Raji (cell line): ENCODE measurements around the gene TMBIM1.

Experiments
- POLR2A ChIP-seq: IDR thresholded peaks from 2 replicates; pipeline ENCODE4 v1.6.1; 2011; ENCODE audit warnings: low read depth, low read length, control low read depth; ENCODE audit not compliant: insufficient read depth

TMBIM1 gene

GRCh38 chr2:218233543-218233942 lies 58.8 kb downstream of the TMBIM1 start:
- no peak for TF ChIP-seq POLR2A

- TF ChIP-seq POLR2A = no peak
Measured at GRCh38 chr2:218230882-218231281, 61.4 kb downstream of the TMBIM1 start.

GRCh38 chr2:218229851-218230250 lies 62.5 kb downstream of the TMBIM1 start:
- TF ChIP-seq POLR2A = no peak

GRCh38 chr2:218229239-218229638 lies 63.1 kb downstream of the TMBIM1 start:
- no peak for TF ChIP-seq POLR2A

- no peak for TF ChIP-seq POLR2A
Measured at GRCh38 chr2:218228366-218229090, 63.8 kb downstream of the TMBIM1 start.

DNA sequence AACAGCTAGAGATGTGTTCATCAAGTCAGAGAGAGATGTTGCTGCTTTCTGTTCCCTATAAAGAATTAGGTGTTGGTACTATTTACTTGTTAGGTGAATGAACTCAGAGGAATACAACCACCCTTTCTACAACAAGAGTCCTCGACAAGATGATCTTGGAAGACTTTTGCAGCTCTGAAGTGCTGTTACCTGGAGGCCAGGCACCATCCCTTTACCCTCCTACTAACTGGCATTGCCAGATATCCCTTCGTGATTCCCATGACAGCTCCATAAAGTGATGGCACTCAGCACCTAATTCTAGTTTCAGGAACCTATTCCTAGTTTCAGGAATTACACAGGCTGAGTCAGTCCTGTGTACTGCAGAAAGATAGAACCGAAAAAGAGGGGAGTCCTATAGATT lies 65.4 kb downstream of the TMBIM1 start:
- TF ChIP-seq POLR2A = no peak
